Peyer's patch (tissue), 4 donors: ENCODE measurements around the gene TIAL1. TPM values are rescaled to one million over a fixed set of nuclear protein-coding genes. Genes with fewer than 3 reads are reported as not detected.
"Not testable (repeated sequence)": the region's sequence is repeated elsewhere in the genome, so short reads cannot be mapped to it uniquely, and the experiment has no call there.

ENCODE experiments used
- DNase-seq, 3 donors: peaks; one replicate each; pipeline ENCODE4 v3.0.0-alpha.2; 2017 to 2019
- H3K27ac ChIP-seq, 4 donors: fragments of 200-600 bp; sonication (generic); one replicate each; pipeline ENCODE4 v1.5.1; 2016 to 2019
- H3K27me3 ChIP-seq, 2 donors: fragments of 200-600 bp; sonication (generic); one replicate each; pipeline ENCODE4 v1.5.1; 2019
- H3K36me3 ChIP-seq, 3 donors: fragments of 200-600 bp; sonication (generic); one replicate each; pipeline ENCODE4 v1.5.1; 2016 to 2019
- H3K4me1 ChIP-seq, 4 donors: fragments of 200-600 bp; sonication (generic); one replicate each; pipeline ENCODE4 v1.5.1; 2016 to 2019
- H3K4me3 ChIP-seq, 4 donors: fragments of 200-600 bp; sonication (generic); 1 replicate in 3 of 4; 2 replicates in 1 of 4; pipeline ENCODE4 v1.5.1; 2016 to 2019; ENCODE audit warnings: mild to moderate bottlenecking in 1 of 4
- H3K9me3 ChIP-seq, 4 donors: fragments of 200-600 bp; sonication (generic); one replicate each; pipeline ENCODE4 v1.5.1; 2016 to 2019; ENCODE audit warnings: mild to moderate bottlenecking in 1 of 4
- POLR2A ChIP-seq, 2 donors: fragments of 450-650 bp; IDR thresholded peaks; one replicate each; pipeline ENCODE4 v1.5.1; 2017; ENCODE audit warnings: antibody characterized with exemption in 2 of 2, mild to moderate bottlenecking in 2 of 2, moderate library complexity in 2 of 2
- total RNA-seq, 4 donors: library from RNA; depleted of rRNA; stranded (reverse); fragments of >200 nt; gene quantifications; one replicate each; pipeline ENCODE4 v1.1.0, GENCODE V29; 2016
- TF ChIP-seq, protein P1 (sequence below), 6 experiments: fragments of 450-650 bp in 4 of 6; fragments of 200-600 bp in 2 of 6; sonication (generic) in 1 of 6; IDR thresholded peaks; one replicate each; pipeline ENCODE4 v1.5.1; 2017 to 2019; ENCODE audit warnings: antibody characterized with exemption in 6 of 6, mild to moderate bottlenecking in 3 of 6, moderate library complexity in 1 of 6

The TIAL1 gene
- total RNA-seq, 4 donors from 2014 or later, result 58.4 to 103 (median 79.7) TPM

DNA sequence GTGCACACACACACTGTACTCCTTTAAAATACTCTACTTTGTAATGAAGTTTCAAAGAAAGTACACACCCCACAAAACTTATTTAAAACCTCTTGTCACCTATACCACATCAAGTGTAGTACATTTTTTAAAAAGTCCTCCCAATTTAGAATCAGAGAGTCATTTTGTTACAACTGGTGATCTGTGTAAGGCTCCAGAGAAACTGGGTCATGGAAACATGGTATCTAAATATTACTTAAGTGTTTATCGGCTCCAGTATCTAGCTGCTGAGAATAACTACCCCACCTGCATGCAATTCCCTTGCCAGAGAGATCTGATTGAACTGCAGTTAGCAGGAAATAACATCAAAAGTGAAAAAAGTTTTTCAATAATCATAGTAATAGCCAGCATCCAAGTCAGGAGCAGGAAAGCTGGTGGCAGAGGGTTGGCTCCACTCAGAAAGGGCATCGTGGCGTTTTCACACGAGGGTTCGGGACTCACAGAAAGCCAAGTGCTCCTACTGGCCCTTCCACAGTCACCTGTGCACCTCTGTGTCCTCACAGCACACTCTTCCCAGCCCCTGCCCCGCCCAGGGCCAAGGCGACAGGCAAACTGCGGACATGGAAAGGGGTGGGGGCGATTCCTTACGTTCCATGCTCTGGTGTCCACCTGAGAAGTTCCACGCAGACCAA lies 60.8 kb downstream of the TIAL1 start:
- H3K4me1 ChIP-seq, result peaks cover 0 to 42% (median 6%) of the 10 kb centered on the region in 4 donors
- no peaks in the 10 kb centered on the region for H3K36me3 ChIP-seq
- no peaks in the 10 kb centered on the region for H3K9me3 ChIP-seq
- DNase-seq, result peak in 1 of 3 donors; percentile 45
- peak overlapping the region in 3 of 4 donors; percentile 31 to 42 (median 36) for H3K27ac ChIP-seq
- no peak overlapping the region for H3K4me3 ChIP-seq
- TF ChIP-seq POLR2A (IDR thresholded peaks at IDR 0.05), result no peak
- TF ChIP-seq, protein P1, sequence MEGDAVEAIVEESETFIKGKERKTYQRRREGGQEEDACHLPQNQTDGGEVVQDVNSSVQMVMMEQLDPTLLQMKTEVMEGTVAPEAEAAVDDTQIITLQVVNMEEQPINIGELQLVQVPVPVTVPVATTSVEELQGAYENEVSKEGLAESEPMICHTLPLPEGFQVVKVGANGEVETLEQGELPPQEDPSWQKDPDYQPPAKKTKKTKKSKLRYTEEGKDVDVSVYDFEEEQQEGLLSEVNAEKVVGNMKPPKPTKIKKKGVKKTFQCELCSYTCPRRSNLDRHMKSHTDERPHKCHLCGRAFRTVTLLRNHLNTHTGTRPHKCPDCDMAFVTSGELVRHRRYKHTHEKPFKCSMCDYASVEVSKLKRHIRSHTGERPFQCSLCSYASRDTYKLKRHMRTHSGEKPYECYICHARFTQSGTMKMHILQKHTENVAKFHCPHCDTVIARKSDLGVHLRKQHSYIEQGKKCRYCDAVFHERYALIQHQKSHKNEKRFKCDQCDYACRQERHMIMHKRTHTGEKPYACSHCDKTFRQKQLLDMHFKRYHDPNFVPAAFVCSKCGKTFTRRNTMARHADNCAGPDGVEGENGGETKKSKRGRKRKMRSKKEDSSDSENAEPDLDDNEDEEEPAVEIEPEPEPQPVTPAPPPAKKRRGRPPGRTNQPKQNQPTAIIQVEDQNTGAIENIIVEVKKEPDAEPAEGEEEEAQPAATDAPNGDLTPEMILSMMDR (IDR thresholded peaks at IDR 0.05), result no peak
- H3K27me3 ChIP-seq, result no peaks in the 10 kb centered on the region

GRCh38 chr10:119535305-119535704 lies 61.5 kb downstream of the TIAL1 start:
- peak overlapping the region in 1 of 4 donors; percentile 42 for H3K27ac ChIP-seq
- H3K36me3 ChIP-seq, result no peaks in the 10 kb centered on the region
- peaks cover 0 to 46% (median 6%) of the 10 kb centered on the region in 4 donors for H3K4me1 ChIP-seq
- DNase-seq, result no peak
- H3K27me3 ChIP-seq, result no peaks in the 10 kb centered on the region
- H3K4me3 ChIP-seq, result no peak overlapping the region
- no peaks in the 10 kb centered on the region for H3K9me3 ChIP-seq
- TF ChIP-seq, protein P1 (IDR thresholded peaks at IDR 0.05), result no peak
- TF ChIP-seq POLR2A (IDR thresholded peaks at IDR 0.05), result no peak

- Histone ChIP-seq H3K27ac (no peak overlapping the region), H3K27me3 (no peaks in the 10 kb centered on the region), H3K4me1 (peaks cover 0 to 35% (median 2%) of the 10 kb centered on the region in 4 donors), H3K4me3 (no peak overlapping the region), H3K9me3 (no peaks in the 10 kb centered on the region), H3K36me3 (no peaks in the 10 kb centered on the region)
- TF ChIP-seq POLR2A (IDR thresholded peaks at IDR 0.05), result no peak
- TF ChIP-seq, protein P1 (IDR thresholded peaks at IDR 0.05), result no peak
- DNase-seq, result no peak
Measured at GRCh38 chr10:119533473-119533872, 63.3 kb downstream of the TIAL1 start.

- H3K4me3 ChIP-seq, H3K27ac ChIP-seq, H3K9me3 ChIP-seq, H3K27me3 ChIP-seq, H3K36me3 ChIP-seq: not testable (repeated sequence)
- H3K4me1 ChIP-seq, result peaks cover 0 to 29% (median 0%) of the 10 kb centered on the region in 4 donors
- DNase-seq, result peak in 1 of 3 donors; percentile 41
Measured at GRCh38 chr10:119532791-119533190, 64.0 kb downstream of the TIAL1 start.

GRCh38 chr10:119532251-119532650 lies 64.5 kb downstream of the TIAL1 start:
- not testable (repeated sequence) for H3K36me3 ChIP-seq, H3K9me3 ChIP-seq, H3K27ac ChIP-seq, H3K27me3 ChIP-seq, H3K4me3 ChIP-seq
- peaks cover 0 to 29% (median 0%) of the 10 kb centered on the region in 4 donors for H3K4me1 ChIP-seq
- peak in 1 of 3 donors; percentile 23 for DNase-seq

DNA sequence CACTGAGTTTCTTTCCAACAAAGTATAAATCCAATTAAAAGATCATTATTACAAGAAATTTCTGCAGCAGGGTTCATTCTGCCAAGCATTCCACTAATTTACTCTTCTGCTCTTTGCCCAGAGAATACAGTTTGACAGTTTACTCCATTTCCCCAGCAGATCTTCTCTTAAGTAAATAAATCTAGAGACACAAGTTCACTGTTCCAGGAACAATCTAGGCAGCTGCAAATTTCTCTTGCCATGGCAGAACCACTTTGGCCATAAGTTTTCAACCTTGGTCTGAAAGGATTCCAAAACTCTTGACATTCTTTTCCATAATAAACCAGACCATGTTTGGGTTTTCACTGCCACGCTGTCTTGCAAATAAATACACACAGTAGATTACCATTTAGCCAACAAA lies 65.7 kb downstream of the TIAL1 start:
- DNase-seq, result no peak
- Histone ChIP-seq H3K27ac (no peak overlapping the region), H3K9me3 (no peaks in the 10 kb centered on the region), H3K4me3 (no peak overlapping the region), H3K27me3 (no peaks in the 10 kb centered on the region), H3K4me1 (peaks cover 0 to 21% (median 0%) of the 10 kb centered on the region in 4 donors), H3K36me3 (no peaks in the 10 kb centered on the region)
- TF ChIP-seq POLR2A (IDR thresholded peaks at IDR 0.05), result no peak
- TF ChIP-seq, protein P1 (IDR thresholded peaks at IDR 0.05), result no peak

DNA sequence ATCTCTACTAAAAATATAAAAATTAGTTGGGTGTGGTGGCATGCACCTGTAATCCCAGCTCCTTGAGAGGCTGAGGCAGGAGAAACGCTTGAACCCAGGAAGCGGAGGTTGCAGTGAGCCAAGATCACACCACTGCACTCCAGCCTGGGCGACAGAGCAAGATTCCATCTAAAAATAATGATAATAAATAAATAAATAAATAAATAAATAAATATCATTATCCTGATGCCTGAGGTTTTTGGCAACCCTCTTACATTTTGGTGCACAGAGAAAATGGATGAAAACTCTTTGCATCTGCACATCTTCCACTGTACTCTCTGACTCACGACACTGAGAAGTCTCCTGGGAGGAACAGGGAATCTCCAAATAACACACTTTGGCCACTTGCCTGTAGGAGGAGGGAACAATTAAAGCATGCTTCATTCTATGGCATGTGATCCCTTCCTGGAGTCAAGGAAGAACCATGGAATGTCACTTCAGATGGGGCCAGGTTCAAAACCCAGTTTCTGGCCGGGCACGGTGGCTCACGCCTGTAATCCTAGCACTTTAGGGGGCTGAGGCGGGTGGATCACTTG lies 68.0 kb downstream of the TIAL1 start:
- Histone ChIP-seq H3K4me1 (peaks cover 0 to 20% (median 0%) of the 10 kb centered on the region in 4 donors), H3K36me3 (peaks cover 0 to 14% (median 0%) of the 10 kb centered on the region in 3 donors)
- DNase-seq, H3K27ac ChIP-seq, H3K9me3 ChIP-seq, H3K4me3 ChIP-seq, H3K27me3 ChIP-seq: not testable (repeated sequence)
